NCI-H748 (cell line): ENCODE measurements around the gene GPR68.

Source experiments
- DNase-seq: peaks from one replicate; lab custom pipeline; 2025; ENCODE audit not compliant: unreplicated experiment; lab: John Stamatoyannopoulos, UW

Gene GPR68

GRCh38 chr14:91244501-91244901 lies at the start of gene GPR68:
Gene GPR68 (minus strand): TSS chr14:91244704. CDS start chr14:91235050, 9,654 bp downstream.
- DNase-seq: peak; percentile 59

GRCh38 chr14:91294153-91294552 lies 49.6 kb upstream of the GPR68 start:
- DNase-seq: no peak

- no peak for DNase-seq
Observed at GRCh38 chr14:91293281-91293680, 48.8 kb upstream of the GPR68 start.

GRCh38 chr14:91292491-91292890 lies 48.0 kb upstream of the GPR68 start:
- DNase-seq: no peak

GRCh38 chr14:91291786-91292405 lies 47.4 kb upstream of the GPR68 start:
- no peak for DNase-seq

GRCh38 chr14:91290986-91291385 lies 46.5 kb upstream of the GPR68 start:
- DNase-seq: no peak

GRCh38 chr14:91289464-91289863 lies 45.0 kb upstream of the GPR68 start:
- DNase-seq: no peak

- no peak for DNase-seq
Observed at GRCh38 chr14:91288876-91289275, 44.4 kb upstream of the GPR68 start.

GRCh38 chr14:91286530-91286937 lies 42.0 kb upstream of the GPR68 start:
- peak; percentile 71 for DNase-seq

- no peak for DNase-seq
Observed at GRCh38 chr14:91284791-91285548, 40.5 kb upstream of the GPR68 start.

GRCh38 chr14:91284146-91284790 lies 39.8 kb upstream of the GPR68 start:
- no peak for DNase-seq

- DNase-seq: no peak
Observed at GRCh38 chr14:91283666-91284065, 39.2 kb upstream of the GPR68 start.

- DNase-seq: no peak
Observed at GRCh38 chr14:91282954-91283645, 38.6 kb upstream of the GPR68 start.

- DNase-seq: no peak
Observed at GRCh38 chr14:91281346-91281745, 36.8 kb upstream of the GPR68 start.

GRCh38 chr14:91280129-91280528 lies 35.6 kb upstream of the GPR68 start:
- peak; percentile 78 for DNase-seq

GRCh38 chr14:91279354-91279753 lies 34.9 kb upstream of the GPR68 start:
- DNase-seq: no peak

GRCh38 chr14:91278383-91278715 lies 33.8 kb upstream of the GPR68 start:
- DNase-seq: no peak

- DNase-seq: no peak
Observed at GRCh38 chr14:91277546-91278382, 33.3 kb upstream of the GPR68 start.

GRCh38 chr14:91274796-91275195 lies 30.3 kb upstream of the GPR68 start:
- DNase-seq: no peak

- DNase-seq: no peak
Observed at GRCh38 chr14:91273885-91274273, 29.4 kb upstream of the GPR68 start.
